Astrocyte of the spinal cord (primary cell): ENCODE data around the gene BMP6.

Experiments
- DNase-seq: peaks from one replicate; pipeline ENCODE4 v3.0.0; 2011; ENCODE audit warnings: low read depth, low spot score
- H3K4me3 ChIP-seq: 2 replicates; pipeline ENCODE4 v1.5.1; 2011; ENCODE audit warnings: low read depth, mild to moderate bottlenecking, low read length, moderate library complexity
- in situ Hi-C: cut with HindIII; loops from 2 replicates; pipeline ENCODE4 v1.10.0; 2017; ENCODE audit warnings: low sequenced_read_pairs
- TF ChIP-seq, protein P1 (sequence below): IDR thresholded peaks from 2 replicates; pipeline ENCODE4 v1.5.1; 2012; ENCODE audit warnings: low read depth, mild to moderate bottlenecking, low read length, inconsistent platforms

Gene BMP6

DNA sequence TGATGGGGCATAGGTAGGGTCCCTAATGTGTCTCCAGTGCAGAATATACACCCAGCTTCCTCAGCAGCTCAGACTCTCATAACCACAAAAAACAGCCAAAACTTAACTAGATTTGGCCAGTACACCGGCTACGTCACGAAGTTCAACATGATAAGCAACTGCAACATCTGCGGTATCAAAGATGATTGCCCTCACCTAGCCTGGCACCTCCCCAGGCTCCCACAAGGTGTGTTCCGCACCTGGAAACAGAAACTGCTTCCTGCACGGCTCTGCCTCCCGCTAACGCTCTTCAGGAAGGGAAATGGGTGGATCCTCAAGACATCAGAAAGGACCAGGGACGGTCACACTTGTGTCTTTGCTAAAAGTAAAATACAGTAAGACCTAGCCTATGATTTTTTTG, 175.2 kb downstream of the BMP6 start:
- DNase-seq: no peak
- in situ Hi-C loops: no loop called here
- TF ChIP-seq, protein P1, sequence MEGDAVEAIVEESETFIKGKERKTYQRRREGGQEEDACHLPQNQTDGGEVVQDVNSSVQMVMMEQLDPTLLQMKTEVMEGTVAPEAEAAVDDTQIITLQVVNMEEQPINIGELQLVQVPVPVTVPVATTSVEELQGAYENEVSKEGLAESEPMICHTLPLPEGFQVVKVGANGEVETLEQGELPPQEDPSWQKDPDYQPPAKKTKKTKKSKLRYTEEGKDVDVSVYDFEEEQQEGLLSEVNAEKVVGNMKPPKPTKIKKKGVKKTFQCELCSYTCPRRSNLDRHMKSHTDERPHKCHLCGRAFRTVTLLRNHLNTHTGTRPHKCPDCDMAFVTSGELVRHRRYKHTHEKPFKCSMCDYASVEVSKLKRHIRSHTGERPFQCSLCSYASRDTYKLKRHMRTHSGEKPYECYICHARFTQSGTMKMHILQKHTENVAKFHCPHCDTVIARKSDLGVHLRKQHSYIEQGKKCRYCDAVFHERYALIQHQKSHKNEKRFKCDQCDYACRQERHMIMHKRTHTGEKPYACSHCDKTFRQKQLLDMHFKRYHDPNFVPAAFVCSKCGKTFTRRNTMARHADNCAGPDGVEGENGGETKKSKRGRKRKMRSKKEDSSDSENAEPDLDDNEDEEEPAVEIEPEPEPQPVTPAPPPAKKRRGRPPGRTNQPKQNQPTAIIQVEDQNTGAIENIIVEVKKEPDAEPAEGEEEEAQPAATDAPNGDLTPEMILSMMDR: no peak
- H3K4me3 ChIP-seq: no peak overlapping the region

DNA sequence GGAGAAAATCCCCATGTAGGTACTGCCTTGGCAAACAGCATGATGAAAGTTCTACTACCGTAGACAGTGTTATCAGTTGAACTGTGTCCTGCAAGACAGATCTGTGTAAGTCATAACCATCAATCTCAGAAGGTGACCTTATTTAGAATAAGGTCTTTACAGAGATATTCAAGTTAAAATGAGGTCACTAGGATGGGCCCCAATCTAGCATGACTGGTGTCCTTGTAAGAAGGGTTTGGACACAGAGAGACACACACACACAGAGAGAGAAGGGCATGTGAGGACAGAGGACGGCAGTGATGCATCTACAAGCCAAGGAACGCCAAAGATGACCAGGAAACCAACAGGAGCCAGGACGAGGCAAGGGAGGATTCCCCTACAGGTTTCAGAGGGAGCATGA, 175.9 kb downstream of the BMP6 start:
- in situ Hi-C loops: no loop called here
- no peak overlapping the region for H3K4me3 ChIP-seq
- TF ChIP-seq, protein P1: no peak
- DNase-seq: no peak

DNA sequence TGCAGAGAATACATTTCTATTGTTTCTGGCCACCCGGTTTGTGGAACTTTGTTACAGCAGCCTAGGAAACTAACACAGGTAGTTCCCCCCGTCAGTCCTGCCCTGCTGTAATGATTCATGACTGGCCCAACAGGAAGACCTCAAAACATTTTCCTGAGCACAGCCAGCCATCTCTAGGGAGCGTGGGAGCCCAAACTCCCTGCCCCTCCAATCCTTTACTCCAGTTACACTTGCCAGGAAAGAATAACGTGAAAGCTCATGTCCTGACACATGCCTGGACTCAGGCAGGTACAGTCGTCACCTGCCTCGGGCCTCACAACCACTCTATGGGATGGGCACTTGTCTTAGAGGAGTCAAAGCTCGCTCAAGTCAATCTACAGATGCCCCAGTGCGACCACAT, 176.3 kb downstream of the BMP6 start:
- in situ Hi-C loops: no loop called here
- TF ChIP-seq, protein P1: no peak
- no peak for DNase-seq
- no peak overlapping the region for H3K4me3 ChIP-seq

DNA sequence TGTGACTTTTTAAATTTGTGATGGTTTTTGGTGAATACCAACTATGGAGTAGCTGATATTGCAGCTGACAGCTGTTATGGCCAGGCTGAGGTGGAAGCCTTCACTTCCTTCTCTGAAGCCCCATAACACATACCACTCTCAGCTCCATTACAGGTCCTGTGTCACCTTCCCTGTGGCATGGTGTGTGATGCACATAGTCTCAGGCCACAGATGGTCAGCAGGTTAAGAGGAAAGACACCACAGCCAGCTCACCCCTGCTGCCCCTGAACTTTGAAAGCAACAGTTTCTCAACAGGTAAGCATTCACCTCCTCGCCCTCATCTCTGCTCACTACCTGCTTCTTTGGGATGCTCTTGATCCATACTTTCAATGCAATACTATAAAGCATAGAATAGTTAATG, 177.0 kb downstream of the BMP6 start:
- in situ Hi-C loops: no loop called here
- no peak overlapping the region for H3K4me3 ChIP-seq
- TF ChIP-seq, protein P1: no peak
- no peak for DNase-seq

DNA sequence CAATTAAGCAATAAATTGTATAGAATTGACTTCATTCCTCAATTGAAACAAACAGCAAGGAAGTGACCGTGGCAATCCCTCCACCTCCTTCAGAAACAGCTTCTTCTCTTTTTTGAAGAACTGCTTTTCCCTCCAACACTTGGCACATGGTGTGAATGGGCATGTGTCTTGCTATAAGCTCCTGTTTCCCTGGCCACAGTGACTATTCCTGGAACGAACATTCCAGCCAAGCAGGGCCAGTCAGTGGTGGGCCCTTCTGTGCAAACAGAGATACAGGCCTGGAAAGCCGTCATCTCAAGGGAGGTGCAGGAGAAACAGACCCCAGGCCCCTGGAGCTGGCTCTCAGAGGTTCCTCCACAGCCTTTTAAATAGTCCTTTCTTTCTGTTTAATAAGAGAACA, 177.8 kb downstream of the BMP6 start:
- DNase-seq: no peak
- H3K4me3 ChIP-seq: no peak overlapping the region
- TF ChIP-seq, protein P1: no peak
- in situ Hi-C loops: no loop called here

DNA sequence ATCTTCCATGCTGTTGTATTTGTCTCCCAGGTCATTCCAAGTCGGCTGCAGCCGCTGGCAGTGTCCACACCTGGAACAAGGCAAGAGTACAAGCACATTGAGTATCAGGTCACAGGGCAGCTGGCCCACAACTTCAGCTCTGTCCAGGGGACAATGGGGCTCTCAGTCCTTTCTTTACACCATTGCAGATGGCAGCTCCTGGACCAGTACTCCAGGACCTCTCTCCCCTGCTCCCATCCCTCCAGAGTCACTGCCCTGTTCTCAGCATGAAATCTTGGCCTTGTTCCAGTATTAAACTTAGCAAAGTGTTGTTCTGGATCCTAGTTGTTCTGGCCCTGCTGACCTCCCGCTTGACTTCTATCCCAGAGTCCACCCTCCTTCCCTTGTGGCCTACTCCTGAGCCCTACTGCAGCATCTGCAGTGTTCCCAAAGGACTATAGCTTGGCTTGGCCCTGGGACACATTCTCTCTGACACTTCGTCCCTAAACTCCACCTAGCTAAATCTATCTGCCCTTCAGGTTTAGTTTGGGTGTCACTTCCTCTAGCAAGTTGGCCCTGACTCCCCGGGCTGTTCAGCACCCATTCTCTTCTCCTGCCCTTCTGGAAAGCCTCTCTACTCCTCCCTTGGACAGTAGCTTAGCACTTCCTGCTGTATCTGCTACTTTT, 178.9 kb downstream of the BMP6 start:
- no peak for DNase-seq
- H3K4me3 ChIP-seq: no peak overlapping the region
- in situ Hi-C loops: no loop called here
- TF ChIP-seq, protein P1: no peak
